Stimulated activated naive CD8-positive, alpha-beta T cell treated with anti-CD3 and anti-CD28 coated beads, Interleukin-15, Interleukin-2, amounts not matched to agents 100 U/mL and 50 U/mL, for 24 hours (primary cell): ENCODE results near the gene NINL.
"Not testable (repeated sequence)": the region's sequence is repeated elsewhere in the genome, so short reads cannot be mapped to it uniquely, and the experiment has no call there.

Source experiments
- ATAC-seq: fragments of 150-1000 bp; cut with Tn5 transposase; one replicate; pipeline ENCODE4 v1.10.0; 2021
- DNase-seq: peaks from one replicate; pipeline ENCODE4 v3.0.0; 2021

NINL gene

DNA sequence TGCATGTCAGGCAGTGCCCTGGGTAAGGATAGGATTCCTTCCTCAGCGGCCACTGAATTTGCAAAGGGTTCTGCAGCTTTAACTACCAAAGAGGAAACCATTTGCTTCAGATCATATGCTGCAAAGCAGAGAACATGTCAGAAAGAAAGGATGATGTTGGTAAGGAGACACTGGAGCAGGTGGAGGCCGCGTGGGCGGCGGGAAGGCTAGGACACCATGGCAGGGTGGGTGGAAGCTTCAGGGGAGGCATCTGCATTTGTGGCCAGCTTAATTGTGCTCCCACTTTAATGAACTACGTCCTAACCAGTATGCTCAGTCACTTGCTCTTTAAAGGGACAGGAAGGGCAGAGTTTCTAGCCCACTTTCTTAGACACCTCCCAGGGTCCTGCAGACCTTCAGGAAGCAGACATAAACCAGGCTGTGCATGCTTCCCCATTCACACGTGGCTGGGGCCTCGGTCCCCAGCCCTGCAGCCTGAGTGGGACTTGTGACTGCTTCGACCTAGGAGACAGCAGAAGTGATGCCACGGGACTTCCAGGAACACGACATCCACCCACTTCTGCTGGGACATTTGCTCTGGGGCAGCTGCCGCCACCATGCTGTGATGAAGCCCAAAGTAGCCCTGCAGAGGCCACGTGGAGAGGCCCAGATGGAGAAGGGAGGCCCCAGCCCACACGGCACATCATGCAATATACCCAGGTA, 101.7 kb downstream of the NINL start:
- ATAC-seq (no peak), DNase-seq (no peak)

DNA sequence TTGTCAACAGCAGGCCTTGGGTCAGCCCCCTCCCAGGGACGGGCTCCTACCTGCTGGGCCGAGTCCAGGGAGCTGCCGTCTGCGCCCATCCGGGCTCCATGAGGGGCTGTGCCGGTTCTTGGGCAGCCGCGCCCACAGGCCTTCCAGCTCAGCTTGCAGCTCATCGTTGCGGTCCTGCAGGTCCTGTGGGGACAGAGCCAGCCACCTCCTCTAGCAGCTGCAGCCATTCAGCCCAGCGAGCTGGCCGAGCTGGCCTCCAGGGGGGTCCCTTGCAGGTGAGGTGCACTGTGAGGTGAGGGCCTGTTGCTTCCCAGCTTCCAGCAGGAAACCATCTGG, 103.4 kb downstream of the NINL start:
- ATAC-seq = no peak

DNA sequence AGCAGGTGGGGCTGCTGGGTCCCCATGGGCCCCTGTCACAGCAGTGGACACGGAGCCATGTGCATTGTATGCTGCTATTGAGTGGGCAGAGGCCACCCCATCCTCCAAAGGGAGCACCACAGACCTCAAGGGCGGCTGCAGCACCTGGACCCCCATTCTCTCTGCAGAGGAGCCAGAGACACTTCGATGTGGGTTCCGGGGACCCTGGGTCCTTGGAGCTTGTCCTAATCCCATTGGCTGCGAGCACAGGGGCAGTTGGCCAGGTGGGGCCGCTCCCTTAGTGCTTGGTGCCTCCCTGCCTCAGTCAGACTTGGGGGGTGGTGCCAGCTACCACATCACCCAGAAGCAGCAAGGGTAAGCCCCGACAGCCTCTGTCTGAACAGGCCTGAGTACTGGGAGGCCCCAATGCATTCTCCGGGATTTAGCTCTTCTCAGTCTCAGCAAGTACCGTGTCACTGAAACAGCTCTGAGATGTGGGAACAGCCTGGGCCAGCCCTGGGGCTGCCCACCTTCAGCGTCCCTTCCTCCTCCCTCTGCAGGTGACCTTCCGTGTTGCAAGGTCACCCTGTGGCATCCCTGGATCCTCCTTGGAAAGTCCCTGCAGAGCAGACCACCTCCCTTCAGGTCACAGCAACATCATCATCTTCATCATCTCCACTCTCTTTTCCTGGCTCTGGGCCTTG, 104.0 kb downstream of the NINL start:
- no peak for ATAC-seq

More for the DNA sequence above, 103.4 kb downstream of the NINL start:
- no peak for DNase-seq

DNA sequence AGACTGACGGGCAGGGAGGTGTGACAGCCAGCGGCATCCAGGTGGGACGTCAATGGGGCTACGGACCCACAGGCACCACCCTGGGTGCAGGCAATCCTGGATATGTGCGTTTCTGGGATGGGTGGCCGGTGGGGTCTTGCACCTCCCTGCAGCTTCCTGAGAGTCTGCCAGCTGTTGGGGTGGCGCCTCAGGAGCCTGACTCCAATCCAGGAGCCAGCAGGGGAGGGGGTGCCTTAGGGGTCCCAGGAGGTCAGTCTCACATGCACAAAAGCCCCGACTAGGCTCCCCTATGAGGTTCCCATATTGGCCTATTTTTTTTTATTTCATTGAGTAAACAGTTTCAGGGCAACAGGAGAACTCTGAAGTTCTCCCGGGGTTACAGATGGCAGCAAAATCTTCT, 104.5 kb downstream of the NINL start:
- ATAC-seq (no peak), DNase-seq (no peak)

More for the DNA sequence above, 104.0 kb downstream of the NINL start:
- DNase-seq = no peak

DNA sequence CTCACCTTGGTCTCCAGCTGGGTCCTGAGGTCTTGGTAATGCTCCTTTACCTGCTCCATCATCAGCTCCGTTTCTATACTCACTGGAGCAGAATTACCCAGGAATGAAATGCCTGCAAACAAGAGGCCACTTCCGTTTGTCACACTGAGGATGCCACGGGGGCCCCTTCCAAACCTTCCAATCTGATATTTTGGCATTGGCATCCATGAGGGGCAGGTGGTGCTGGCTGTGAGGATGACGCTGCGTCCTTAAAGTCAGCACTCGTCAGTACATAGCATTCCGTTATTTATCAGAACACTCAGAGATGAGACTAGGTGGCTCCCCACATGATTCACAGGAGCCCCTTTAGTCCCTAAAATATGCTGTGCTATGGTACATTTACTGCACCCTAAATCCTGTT, 105.2 kb downstream of the NINL start:
- ATAC-seq (no peak), DNase-seq (no peak)

DNA sequence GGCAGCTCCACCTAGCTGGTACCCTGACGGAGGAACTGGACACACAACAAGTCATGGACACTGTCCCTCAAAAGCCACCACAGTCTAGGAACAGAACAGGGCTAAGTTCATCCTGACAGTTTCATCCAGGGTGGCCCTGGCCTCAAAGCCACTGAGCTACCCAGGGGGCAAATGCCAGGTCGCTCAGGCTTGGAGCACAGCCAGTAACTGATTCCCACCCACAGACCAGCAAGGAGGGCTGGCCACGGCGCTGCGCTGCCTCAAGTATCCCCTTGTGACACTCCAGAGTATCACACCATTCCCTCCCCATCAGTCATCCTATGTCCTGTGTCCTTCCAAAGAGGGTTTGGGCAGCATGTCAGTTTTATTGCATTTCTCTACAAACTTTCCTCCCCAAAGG, 105.7 kb downstream of the NINL start:
- no peak for DNase-seq
- no peak for ATAC-seq

DNA sequence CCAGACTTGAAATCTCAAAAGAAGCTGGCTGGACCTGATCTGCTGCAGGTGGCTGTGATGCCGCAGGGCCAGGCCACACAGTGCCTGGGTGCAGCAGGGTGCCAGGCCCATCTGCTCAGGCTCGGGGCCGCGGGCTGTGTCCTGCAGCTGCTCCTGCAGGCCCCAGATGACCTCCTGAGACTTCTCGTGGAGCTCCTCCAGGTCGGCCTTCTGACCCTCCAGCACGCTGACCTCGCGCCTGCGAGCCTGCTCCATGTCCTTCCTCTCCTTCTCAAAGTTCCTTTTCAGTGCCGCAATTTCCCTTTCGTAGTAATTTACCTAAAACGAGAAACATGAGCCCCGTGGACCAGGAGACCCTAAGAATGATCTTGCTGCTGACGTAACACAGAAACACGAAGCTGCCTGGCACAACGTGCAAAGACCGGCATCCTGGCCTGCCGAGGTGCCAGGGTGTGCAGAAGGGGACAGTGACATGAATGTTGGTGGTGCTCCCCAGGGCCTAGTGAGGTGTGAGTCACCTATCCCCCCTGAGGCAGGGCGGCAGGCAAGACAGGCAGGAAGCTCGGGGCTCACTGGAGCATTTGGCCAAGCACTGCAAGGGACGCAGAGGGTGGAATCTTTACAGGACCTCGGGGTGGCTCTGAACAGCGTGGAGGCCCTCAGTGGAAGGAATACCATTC, 106.3 kb downstream of the NINL start:
- ATAC-seq = no peak
- DNase-seq = no peak

DNA sequence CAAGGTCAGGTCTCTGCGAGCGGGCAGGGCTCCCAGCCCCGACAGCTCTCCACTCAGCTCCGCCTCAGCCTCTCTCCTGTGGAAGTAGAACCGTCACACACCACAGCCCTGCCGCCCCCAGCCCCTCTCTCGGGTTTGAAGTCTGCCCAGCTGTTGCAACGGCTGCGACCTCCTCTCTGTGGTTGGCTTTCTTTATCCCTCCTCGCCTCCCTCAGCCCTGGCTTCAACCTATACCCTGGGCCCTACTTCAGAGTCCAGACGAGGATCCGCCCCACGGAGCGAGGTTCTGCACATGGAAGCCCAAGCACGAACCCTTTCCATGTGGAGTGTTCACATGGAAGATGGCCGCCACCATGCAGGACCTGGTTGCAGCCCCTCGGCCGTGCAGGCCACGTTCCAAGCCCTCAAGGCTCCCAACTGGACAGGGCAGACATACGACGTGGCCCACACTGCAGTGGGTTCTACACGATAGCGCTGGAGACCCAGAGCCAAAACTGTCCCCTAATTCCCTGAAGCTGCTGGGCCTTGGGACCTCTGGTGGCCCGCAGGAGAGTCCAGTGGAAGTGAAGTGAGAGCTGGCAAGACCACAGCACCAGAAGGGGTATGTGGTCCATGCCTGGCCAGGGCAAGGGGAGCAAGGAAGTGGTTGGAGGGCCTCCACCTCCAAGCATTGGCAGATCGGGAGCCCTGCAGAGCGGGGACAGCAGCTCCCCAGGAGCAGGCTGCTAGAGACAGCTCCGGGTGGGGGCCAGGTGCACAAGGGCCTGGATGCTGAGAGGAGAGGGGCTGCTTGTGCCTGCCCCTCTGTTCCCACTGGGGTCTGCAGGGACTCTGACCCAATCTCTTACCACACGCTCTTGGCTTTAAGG, 108.1 kb downstream of the NINL start:
- no peak for DNase-seq
- ATAC-seq = no peak

DNA sequence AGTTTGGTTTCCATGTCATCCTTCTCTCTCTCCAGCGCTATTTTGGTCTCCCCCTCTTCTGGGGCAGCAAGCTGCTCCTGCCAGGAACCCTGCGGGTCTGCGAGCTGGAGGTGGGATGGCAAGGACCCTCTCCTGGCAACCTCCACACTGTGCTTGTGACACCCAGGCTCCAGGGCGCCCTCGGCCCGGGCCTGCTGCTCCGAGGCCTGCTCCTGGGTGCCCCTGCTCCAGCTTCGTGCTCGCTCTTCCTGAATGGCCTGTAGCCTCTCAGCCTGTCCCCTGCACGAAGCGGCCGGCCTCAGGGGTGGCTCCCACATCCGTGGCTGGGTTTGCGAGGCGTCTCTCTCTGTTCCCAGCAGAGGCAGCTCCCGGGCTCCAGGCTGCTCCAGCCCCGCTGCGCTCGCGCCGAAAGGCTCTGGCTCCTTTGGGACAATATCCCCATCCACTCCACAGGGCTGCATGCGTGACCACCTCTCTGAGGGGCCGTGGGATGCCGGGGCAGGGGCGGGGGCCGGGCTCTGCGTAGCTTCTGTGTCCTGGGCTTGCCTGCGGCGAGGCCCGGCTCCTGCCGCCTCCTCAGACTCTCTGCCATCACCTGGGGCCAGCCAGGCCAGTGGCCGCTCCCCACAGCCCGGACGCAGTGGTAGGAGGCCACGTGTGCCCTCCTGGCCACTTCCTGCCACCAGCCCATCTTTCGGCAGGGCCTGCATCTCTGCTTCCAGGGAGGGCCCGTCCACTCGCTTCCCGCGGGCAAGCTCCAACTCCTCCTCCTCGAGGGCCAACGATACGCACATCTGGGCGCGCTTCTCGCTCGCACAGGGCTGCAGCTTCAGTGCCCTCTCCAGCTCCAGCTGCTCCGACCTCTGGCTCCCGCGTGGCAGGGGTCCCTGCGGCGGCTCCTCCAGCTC, 109.0 kb downstream of the NINL start:
- DNase-seq (no peak), ATAC-seq (no peak)

DNA sequence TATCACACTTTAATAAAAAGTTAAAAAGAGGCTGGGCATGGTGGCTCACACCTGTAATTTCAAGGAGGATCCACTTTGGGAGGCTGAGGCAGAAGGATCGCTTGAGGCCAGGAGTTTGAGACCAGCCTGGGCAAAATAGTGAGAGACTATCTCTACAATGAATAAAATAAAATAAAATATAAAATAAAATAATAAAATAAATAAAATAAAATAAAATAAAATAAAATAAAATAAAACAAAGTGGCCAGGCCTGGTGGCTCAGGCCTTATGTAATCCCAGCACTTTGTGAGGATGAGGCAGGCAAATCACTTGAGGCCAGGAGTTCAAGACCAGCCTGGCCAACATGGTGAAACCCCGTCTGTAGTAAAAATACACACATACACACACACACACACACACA, 112.0 kb downstream of the NINL start:
- DNase-seq, ATAC-seq: not testable (repeated sequence)

DNA sequence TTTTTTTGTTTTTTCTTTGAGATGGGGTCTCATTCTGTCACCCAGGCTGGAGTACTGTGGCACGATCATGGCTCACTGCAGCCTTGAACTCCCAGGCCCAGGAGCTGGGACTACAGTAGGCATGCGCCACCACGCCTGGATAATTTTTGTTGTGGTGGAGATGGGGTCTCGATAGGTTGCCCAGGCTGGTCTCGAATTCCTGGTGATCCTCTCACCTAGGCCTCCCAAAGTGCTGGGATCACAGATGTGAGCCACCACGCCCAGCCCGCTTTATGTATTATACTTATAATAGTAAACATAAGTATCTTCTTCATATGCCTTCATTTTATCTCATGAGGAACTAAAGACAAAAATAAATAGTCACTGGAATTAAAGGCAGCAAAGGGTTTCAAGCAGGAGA, 114.3 kb downstream of the NINL start:
- no peak for ATAC-seq
- no peak for DNase-seq

DNA sequence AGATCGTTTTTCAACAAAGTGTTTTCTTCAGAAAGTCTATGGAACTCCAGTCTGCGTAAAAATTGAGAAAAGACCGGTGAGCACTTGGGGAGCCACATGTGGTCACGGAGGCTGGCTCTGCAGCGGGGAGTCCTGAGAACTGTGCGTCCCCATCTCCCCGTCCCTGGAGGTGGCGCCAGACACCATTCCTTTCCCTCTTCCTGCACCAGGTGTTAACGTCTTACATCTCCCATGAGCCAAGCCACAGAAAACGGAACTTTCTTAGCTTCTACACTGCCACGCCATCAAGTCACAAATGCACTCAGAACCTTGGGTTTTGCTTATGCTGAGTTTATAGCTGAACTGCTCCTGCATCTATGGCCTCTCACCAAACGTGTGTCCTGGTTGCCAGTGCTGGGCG, 115.3 kb downstream of the NINL start:
- DNase-seq (peak; percentile 42), ATAC-seq (peak; percentile 68)

DNA sequence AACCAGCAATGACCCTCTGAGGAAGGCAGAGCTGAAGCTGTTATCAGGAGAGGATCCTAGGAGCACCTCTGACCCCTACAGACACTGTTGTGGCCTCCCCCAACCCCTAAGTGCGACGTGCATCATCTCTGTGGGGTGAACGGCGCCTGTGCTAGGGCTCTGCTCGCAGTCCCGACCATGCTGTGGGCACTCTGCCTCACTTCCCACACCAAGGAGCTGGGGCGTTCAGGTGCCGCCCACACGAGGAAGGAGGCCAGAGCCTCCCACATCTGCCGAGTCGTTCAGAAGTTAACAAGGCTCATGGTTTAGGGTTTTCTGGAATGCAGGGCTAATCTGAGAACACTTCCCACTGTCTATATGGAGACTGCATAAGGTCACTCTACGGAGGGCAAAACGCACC, 115.8 kb downstream of the NINL start:
- ATAC-seq (no peak), DNase-seq (no peak)

DNA sequence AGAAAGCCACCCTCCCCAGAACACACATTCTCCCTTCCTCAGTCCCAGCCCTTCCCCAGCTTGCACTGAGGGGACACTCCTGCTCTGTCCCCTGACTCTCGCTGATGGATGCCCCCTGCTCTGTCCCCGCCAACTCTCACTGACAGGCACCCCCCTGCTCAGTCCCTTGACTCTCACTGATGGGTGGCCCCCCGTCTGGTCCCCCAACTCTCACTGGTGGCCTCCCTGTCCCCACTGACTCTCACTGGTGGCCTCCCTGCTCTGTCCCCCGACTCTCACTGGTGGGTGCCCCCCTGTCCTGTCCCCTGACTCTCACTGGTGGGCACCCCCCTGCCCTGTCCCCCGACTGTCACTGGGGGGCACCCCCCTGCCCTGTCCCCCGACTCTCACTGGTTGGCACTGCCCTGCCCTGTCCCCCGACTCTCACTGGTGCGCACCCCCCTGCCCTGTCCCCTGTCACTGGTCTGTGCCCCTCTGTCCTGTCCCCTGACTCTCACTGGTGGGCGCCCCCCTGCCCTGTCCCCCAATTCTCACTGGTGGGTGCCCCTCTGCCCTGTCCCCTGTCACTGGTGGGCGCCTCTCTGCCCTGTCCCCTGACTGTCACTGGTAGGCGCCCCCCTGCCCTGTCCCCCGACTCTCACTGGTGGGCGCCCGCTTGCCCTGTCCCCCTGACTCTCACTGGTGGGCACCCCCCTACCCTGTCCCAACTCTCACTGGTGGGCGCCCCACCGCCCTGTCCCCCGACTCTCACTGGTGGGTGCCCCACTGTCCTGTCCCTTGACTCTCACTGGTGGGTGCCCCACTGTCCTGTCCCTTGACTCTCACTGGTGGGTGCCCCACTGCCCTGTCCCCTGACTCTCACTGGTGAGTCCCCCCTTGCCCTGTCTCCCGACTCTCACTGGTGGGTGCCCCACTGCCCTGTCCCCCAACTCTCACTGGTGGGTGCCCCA, 116.9 kb downstream of the NINL start:
- ATAC-seq (no peak), DNase-seq (no peak)

DNA sequence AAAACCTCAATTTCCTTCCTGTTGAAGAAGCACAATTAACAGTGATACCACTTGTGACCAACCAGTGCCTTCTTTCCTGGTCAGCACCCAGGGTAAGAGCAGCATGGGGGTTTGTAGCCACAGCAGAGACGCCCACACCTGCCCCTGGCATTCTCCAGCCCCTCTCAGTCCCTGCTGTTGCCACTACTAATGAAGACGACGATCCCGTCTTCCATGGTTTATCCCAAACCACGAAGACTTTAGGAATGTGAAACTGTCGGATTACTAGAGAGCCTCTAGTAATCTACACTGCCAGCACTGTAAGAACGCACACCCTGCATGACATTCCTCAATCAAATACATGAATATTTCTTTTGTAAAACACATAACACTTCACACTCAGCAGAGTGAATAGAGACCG, 117.9 kb downstream of the NINL start:
- no peak for DNase-seq
- ATAC-seq = no peak

DNA sequence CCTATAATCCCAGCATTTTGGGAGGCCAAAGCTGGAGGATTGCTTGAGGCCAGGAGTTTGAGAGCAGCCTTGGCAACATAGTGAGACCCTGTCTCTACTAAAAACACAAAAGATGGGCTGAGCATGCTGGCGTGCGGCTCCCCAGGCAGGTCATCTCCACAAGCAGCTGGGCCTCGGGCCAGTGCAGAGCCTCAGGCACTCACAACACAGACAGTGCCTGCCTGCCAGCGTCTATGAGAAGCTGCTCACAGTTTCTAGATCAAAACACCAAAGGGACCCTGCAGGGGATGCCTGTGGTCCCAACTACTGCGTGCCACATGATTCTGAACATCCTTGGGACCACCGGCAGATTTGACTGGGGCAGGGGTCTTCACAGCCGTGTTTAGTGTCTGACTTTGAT, 118.5 kb downstream of the NINL start:
- ATAC-seq (no peak), DNase-seq (no peak)

DNA sequence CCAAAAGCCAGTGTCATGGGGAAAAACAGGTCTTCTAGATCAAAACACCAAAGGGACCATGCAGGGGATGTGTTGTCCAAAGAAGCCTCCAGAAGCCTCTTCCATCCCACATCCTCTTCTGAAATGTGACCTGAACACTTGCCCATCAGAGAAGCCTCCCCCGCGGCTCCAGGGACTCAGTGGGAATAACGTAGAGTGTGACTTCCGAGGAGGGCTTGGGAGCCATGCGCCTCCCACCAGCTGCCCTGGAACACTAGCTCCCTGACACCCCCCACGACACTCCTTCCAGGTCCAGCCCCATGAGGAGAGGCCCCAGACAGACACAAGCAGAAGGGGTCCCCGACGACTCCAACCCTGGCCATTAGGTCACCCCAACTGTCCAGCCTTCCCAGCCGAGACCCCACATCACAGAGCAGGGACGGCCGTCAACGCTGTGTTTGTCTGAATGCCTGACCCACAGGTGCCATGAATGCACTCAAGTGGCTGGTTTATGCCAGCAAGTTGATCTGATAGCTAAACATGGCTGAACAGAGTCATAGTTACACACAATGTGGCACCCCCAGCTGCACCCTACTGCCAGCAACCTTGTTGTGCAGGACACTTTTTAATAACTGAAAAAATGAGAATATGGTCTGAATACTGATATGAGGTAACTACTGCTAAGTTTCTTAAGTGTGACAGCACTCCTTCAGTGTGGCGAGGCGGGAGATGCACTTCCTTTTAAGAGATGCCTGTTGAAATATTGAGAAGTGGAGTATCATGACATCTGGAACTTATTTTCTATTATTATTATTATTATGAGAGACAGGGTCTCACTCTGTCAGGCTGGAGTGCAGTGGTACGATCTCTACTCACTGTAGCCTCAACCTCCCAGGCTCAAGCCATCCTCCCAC, 119.8 kb downstream of the NINL start:
- DNase-seq = no peak
- ATAC-seq = no peak

DNA sequence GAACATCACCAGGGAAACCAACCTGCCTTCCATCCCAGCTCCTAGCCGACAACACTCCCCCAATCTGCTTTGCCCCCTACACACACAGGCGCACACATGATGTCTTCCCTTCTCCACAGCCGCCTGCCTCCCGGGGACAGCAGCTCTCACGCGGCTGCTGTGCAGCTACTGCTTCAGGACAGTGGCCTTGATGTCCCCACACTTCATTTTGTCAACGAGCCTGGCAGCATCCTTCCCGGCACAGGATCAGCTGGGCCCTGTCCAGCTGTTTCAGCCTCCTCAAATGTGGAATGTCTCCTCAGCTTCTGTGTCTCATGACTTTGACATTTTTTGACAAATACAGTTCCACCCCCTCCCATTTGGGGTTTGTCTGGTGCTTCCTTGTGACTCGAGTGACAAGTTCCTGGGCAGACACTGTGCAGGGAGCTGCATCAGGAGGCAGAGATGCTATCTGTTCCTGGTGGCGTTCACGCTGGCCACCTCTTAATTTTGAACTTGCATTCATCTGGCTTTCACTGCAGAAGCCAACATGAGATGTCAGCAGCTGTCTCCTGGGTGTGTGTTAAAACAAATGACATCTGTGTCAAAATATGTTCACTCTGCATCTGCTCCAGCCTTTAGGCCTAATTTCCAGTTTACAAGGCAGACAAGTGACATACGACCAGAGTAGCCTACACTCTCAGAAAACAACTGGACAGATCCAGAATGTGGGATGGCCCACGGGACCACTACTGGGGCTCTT, 120.7 kb downstream of the NINL start:
- no peak for DNase-seq
- ATAC-seq = no peak
